Hematopoietic multipotent progenitor cell treated with erythropoietin and hydrocortisone succinate and interleukin-3 and kit ligand, for 15 days (in vitro differentiated cells): ENCODE results near the gene PPP1R9A.

Source experiments
- DNase-seq: peaks from one replicate; pipeline ENCODE4 v3.0.0-alpha.2; 2015; ENCODE audit warnings: low spot score

The PPP1R9A gene

GRCh38 chr7:94909179-94909466, 1.7 kb downstream of the PPP1R9A start:
- no peak for DNase-seq

DNA sequence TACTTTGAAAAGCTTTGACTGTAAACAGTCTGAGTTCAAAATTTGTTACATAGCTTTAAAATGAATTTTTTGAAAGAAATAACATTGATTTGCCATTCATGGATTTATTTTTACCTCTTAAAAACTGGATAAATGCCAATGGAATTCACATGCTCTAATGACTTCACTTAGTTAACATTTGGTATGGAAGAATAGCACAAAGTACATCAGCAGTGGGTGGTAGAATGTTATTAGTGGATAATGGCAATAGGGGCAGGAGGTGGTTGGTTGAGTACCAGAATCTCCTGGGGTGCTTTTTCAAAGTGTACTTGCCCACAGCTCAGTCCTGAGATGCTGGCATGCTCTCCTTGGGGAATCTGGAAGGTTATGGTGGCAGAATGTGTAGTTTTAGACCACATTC, 4.7 kb downstream of the PPP1R9A start:
- DNase-seq: no peak

DNA sequence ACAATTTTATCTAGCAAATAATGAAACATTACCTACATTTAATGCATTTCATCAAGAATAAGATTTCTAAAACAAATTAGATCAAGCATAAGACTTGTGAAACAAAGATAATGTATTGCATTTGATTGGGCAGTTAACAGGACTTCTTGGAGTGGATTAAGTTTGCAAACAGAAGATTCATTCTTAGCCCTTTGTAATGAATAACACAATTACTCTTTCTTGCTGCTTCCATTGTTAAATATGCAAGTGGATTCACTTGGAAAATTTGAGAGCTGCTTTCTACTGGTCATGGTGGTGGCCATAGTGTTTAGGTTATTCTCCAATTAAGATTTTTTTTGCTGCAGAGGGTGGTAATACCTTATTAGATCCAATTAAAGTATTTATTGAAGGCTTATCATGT, 6.0 kb downstream of the PPP1R9A start:
- DNase-seq: no peak

DNA sequence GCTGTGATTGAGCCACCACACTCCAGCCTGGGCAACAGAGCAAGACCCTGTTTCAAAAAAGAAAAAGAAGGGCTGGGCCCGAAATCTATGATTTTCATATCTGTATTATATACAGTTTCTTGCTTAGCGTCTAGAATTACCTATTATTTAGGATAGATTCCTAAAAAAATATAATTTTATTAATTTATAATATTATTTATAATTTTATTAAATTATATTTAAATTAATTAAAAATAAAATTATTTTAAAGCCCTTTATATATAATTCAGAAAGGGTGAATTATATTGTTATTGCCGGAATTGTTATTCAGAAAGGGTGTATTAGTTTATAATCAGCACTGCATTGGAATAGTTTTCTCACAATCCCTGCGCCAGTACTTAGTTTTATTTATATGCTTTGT, 14.5 kb downstream of the PPP1R9A start:
- DNase-seq: no peak

GRCh38 chr7:94922457-94922856, 15.1 kb downstream of the PPP1R9A start:
- DNase-seq: no peak

DNA sequence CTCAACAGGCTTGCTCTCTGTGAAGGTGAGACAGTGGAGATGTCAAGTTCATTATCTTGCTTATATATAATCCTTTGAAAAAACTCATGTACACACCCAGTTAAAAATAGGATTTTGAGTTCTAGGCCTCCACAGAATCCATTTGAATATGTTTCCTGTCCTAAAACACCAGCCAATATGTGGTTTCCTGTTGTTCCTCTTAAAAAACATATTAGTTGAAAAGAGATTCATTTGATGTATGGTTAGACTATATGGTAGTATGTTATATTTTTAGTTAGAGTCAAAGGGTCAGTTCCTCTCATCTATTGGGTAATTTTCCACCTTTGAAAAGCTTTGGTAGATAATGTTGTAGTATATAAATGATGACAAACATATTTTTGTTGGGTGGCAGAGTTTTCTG, 16.0 kb downstream of the PPP1R9A start:
- DNase-seq: no peak

- no peak for DNase-seq
Observed at GRCh38 chr7:94928168-94928707, 20.8 kb downstream of the PPP1R9A start.

DNA sequence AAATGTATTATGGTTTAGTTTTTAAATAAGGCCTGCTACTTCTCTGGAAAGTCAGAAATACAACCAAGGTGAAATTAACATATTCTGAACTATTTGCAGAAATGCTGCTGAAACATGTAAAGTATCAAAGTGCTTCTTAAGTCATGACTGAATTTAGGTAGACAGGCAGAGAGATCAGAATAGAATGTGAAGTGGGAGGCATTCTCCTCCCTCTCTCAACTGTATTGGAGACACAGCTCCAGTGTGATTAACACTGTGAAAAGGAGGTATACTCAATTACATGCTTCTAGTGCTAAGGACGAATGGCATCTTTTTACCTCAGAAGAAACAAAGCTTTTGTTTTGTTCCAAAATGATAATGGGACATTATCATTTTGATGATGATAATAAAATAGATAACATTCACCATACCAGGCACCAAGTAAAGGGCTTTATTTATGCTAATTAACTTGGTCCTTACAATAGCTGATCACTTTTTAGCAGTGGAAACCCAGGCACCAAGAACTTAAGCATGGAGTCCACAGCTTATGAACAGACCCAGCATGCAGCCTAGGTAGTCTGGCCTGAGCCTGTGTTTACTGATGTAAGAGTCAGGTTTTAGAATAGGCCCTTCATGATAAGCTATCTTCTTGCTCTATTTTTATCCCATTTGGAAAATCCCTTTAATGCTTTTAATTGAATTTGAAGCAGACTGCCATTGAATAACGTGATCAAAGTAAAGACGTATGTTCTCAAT, 26.0 kb downstream of the PPP1R9A start:
- no peak for DNase-seq

DNA sequence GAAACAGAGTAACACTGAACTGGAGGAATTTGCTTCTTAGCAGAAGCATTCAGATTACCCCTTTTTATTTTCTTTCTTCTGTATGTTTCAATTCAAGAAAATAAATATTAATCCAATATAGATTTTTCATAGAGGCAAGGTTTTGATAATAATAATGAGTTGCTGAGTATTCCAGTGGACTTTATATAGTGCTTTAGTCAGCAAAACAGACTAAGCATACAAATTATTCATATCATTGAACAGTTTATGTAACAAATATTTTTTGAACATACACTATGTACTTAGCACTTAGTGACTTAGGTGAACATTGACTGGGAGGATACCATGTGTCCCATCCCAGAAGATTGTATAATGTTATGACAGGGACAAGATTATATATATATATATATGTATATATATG, 32.0 kb downstream of the PPP1R9A start:
- no peak for DNase-seq

DNA sequence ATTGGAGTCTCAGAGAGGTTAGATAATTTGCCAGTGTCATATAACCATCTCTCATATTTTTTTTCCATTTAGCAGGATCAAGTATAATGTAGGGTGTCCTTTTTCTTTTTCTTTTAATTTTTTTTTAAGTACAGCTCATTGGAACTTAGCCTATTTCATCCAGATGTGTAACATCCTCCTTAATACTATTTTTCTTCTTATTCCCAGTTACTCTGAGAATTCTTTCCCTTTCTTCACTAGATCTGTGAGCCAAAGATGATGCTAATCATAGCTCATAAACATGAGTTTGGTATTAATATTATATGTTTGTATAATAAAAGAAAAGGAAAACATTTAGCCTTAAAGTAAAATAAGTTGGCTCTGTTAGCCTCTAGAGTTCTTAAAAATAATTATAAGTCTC, 32.8 kb downstream of the PPP1R9A start:
- no peak for DNase-seq

GRCh38 chr7:94941844-94942632, 34.6 kb downstream of the PPP1R9A start:
- DNase-seq: no peak

- DNase-seq: no peak
Observed at GRCh38 chr7:94943134-94943533, 35.7 kb downstream of the PPP1R9A start.

DNA sequence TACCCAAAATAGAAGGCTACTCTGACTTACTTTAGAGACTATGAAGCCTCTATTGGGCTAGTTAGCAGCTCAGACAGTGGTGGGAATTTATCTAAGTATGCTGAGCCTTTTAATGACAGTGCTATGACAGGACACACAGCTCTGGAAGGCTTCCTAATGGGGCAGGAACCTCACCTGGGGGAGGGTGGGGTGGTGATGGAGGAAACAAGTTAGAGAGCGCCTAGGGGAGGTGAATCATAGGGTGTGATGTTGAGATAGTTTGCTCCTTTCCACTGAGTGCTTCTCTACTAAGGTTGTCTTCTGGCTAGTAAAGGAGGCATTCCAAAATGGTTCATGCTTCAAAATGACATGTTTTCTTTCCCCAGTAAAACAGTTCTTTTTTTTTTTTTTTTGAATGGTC, 42.1 kb downstream of the PPP1R9A start:
- DNase-seq: no peak

- no peak for DNase-seq
Observed at GRCh38 chr7:94955807-94956206, 48.4 kb downstream of the PPP1R9A start.

DNA sequence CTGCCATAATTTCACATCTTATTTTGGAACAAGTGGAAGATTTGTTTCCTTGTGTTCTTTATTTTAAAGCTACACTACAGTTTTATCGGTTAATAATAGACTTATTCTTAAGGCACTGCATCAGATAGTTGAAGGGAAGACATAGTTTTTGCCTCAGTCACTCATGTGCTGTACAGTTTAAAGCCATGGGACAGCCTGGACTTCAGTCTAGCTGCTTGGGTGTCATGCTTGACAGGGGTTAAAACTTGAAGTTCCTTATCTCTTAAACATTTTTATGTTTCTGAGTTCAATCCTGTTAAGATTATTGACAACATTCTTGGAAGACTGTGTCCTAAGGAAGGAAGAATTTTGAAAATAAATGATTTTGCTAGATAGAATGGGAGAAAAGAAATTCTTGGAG, 49.7 kb downstream of the PPP1R9A start:
- no peak for DNase-seq

- DNase-seq: no peak
Observed at GRCh38 chr7:94962661-94963060, 55.3 kb downstream of the PPP1R9A start.

GRCh38 chr7:94969434-94970084, 62.2 kb downstream of the PPP1R9A start:
- no peak for DNase-seq

GRCh38 chr7:94970085-94970576, 62.7 kb downstream of the PPP1R9A start:
- no peak for DNase-seq

- no peak for DNase-seq
Observed at GRCh38 chr7:94971051-94971867, 63.9 kb downstream of the PPP1R9A start.

DNA sequence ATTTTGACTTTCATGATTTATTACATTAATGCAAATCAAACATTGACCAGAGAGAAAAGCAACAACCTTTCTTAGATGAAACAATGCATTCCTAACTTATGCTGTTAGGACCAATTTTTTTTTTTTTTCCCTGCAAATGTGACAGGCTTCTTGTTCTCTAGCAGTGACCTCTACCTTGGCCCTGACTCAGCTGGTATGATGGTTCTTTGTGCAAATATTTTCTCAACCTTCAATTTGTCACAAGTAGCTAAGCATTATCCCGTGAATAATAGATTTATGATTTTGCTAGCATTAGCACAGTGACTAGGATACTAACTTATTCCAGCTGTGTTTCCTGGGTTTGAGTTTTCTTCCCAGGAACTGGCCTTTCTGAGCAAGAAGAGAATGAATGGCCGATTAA, 64.9 kb downstream of the PPP1R9A start:
- DNase-seq: no peak

GRCh38 chr7:94973844-94974243, 66.5 kb downstream of the PPP1R9A start:
- DNase-seq: no peak

GRCh38 chr7:94974423-94974822, 67.0 kb downstream of the PPP1R9A start:
- no peak for DNase-seq
